ENCODE data around the gene FBXO11.

DNA sequence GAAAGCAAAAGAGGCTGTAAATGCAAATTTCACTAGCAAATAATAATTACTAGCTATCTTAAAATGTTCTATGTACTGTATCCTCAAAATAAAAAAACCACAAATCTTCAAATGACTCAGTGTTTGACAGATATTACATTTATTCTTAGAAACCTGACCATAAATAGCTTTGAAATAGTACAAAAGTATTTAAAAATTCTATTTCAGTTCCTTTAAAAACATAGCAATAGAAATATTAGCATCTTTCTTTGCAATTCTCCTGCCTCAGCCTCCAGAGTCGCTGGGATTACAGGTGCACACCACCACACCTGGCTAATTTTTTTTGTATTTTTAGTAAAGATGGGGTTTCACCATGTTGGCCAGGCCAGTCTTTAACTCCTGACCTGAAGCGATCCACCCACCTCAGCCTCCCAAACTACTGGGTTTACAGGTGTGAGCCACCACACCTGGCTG lies 72.8 kb downstream of the FBXO11 start:
- TF ChIP-seq USF2 (IDR thresholded peaks at IDR 0.05; ENCODE audit: borderline replicate concordance, low read depth, low read length) (no peak), JUND (IDR thresholded peaks at IDR 0.05) (no peak), ELF1 (IDR thresholded peaks at IDR 0.05) (no peak), TCF12 (IDR thresholded peaks at IDR 0.05) (no peak), FOXM1 (IDR thresholded peaks at IDR 0.05; ENCODE audit: low read depth) (no peak), SIN3A (IDR thresholded peaks at IDR 0.05; ENCODE audit: borderline replicate concordance, low read depth, low read length) (no peak), CHD2 (IDR thresholded peaks at IDR 0.05; ENCODE audit: low read length, partially characterized antibody) (no peak), SMC3 (IDR thresholded peaks at IDR 0.05; ENCODE audit: low read depth, low read length) (no peak), MAX (IDR thresholded peaks at IDR 0.05; ENCODE audit: low read depth) (no peak), REST (IDR thresholded peaks at IDR 0.05; ENCODE audit: low read depth, low read length) (no peak)
- TF ChIP-seq, protein P1, sequence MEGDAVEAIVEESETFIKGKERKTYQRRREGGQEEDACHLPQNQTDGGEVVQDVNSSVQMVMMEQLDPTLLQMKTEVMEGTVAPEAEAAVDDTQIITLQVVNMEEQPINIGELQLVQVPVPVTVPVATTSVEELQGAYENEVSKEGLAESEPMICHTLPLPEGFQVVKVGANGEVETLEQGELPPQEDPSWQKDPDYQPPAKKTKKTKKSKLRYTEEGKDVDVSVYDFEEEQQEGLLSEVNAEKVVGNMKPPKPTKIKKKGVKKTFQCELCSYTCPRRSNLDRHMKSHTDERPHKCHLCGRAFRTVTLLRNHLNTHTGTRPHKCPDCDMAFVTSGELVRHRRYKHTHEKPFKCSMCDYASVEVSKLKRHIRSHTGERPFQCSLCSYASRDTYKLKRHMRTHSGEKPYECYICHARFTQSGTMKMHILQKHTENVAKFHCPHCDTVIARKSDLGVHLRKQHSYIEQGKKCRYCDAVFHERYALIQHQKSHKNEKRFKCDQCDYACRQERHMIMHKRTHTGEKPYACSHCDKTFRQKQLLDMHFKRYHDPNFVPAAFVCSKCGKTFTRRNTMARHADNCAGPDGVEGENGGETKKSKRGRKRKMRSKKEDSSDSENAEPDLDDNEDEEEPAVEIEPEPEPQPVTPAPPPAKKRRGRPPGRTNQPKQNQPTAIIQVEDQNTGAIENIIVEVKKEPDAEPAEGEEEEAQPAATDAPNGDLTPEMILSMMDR (IDR thresholded peaks at IDR 0.05) = no peak

All from SK-N-SH (cell line).